ENCODE measurements around the gene B3GLCT.

DNA sequence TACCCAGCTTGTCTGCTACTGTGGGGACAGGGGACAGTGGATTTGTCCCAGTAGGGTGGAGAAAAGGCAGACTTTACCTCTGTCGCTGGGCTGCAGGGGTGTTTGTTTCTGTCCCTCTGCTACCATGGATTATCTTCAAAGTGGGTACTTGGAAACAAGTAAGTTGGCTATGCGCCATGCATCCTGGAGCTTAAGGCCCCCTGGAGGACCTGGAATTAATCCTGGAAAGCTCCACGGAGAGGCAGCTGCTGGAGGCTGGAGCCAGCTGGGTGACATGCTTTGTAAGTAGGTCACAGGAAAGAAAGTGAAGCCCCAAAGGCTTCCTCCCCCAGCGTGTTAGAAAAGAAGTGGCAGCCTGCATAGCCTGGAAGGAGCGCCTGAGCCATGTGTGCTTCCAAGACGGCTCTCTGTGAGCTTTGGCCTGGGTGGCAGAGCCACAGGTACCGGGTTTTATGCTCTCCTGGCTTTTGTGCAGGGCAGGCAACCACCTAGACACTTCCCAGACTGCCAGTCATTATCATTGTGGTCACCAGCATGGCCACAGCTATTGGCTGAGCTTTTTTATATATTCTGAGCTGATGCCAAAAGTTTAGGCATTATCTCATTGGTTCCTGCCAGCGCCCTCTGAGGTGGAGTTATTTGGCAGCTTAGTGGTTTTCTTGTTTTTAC lies 9.5 kb downstream of the B3GLCT start:
- no peak for TF ChIP-seq POLR2A (IDR thresholded peaks at IDR 0.05; ENCODE audit: low read depth, low read length)
- no peak for TF ChIP-seq TAF1 (IDR thresholded peaks at IDR 0.05; ENCODE audit: borderline replicate concordance, low read depth, low read length)
- no peak for TF ChIP-seq POLR2AphosphoS5 (IDR thresholded peaks at IDR 0.05; ENCODE audit: low read depth, low read length)
